Cardiac muscle cell (in vitro differentiated cells and primary cell): ENCODE results near the gene LRRC8C. TPM values are rescaled to one million over a fixed set of nuclear protein-coding genes. Genes with fewer than 3 reads are reported as not detected.
A peak's percentile ranks its signal among the peaks of the same experiment; 100 is the strongest.

Source experiments
- DNase-seq, 2 donors: peaks; one replicate each; pipeline versions ENCODE4 v3.0.0 to v3.0.0-alpha.2; 2010 to 2017; ENCODE audit warnings: low read depth in 1 of 2, low spot score in 1 of 2
- H3K27ac ChIP-seq: fragments of 200-600 bp; sonication (generic); 2 replicates; pipeline ENCODE4 v1.5.1; 2016
- H3K27me3 ChIP-seq: fragments of 200-600 bp; sonication (generic); 2 replicates; pipeline ENCODE4 v1.6.0; 2016; ENCODE audit warnings: control low read depth
- H3K36me3 ChIP-seq: fragments of 200-600 bp; sonication (generic); 2 replicates; pipeline ENCODE4 v1.5.1; 2016; ENCODE audit warnings: control low read depth
- H3K4me1 ChIP-seq: fragments of 200-600 bp; sonication (generic); 2 replicates; pipeline ENCODE4 v1.8.1; 2017; ENCODE audit warnings: low read depth, mild to moderate bottlenecking, mixed run types
- H3K4me3 ChIP-seq: fragments of 200-600 bp; sonication (generic); 2 replicates; pipeline ENCODE4 v1.5.1; 2016; ENCODE audit warnings: mild to moderate bottlenecking
- H3K9me3 ChIP-seq: fragments of 200-600 bp; sonication (generic); 2 replicates; pipeline ENCODE4 v1.5.1; 2017; ENCODE audit warnings: low read depth, mild to moderate bottlenecking, control low read depth
- polyA plus RNA-seq: library from polyadenylated mRNA; unstranded; fragments of >200 nt; fragmentation: Nextera tagmentation; extraction: Ambion mirVana; gene quantifications from 2 replicates; pipeline ENCODE4 v1.2.1, GENCODE V29; 2016
- total RNA-seq: library from RNA; depleted of rRNA; stranded (reverse); fragments of >200 nt; gene quantifications from 2 replicates; pipeline ENCODE4 v1.2.3, GENCODE V29; 2016
- TF ChIP-seq, protein P1 (sequence below): IDR thresholded peaks from 2 replicates; pipeline ENCODE4 v1.5.1; 2012; ENCODE audit warnings: low read depth, mild to moderate bottlenecking, low read length

The LRRC8C gene
- total and polyA plus RNA-seq, 2 experiments from 2014 or later: 2.3 to 4.3 TPM

DNA sequence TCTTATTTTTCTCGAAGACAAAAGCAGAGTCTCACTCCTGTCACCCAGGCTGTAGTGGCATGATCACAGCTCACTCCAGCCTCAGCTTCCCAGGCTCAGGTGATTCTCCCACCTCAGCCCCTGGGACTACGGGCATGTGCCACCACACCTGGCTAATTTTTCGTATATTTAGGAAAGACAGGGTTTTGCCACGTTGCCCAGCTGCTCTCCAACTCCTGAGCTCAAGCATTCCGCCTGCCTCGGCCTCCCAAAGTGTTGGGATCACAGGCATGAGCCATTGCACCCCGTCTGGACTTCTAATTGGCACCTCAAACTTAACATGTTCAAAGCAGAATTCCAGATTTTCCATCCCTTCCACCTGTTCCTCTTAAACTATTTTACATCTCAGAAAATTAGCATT is 19.0 kb upstream of the LRRC8C start:
- DNase-seq: no peak
- H3K4me1 ChIP-seq: no peaks in the 10 kb centered on the region

DNA sequence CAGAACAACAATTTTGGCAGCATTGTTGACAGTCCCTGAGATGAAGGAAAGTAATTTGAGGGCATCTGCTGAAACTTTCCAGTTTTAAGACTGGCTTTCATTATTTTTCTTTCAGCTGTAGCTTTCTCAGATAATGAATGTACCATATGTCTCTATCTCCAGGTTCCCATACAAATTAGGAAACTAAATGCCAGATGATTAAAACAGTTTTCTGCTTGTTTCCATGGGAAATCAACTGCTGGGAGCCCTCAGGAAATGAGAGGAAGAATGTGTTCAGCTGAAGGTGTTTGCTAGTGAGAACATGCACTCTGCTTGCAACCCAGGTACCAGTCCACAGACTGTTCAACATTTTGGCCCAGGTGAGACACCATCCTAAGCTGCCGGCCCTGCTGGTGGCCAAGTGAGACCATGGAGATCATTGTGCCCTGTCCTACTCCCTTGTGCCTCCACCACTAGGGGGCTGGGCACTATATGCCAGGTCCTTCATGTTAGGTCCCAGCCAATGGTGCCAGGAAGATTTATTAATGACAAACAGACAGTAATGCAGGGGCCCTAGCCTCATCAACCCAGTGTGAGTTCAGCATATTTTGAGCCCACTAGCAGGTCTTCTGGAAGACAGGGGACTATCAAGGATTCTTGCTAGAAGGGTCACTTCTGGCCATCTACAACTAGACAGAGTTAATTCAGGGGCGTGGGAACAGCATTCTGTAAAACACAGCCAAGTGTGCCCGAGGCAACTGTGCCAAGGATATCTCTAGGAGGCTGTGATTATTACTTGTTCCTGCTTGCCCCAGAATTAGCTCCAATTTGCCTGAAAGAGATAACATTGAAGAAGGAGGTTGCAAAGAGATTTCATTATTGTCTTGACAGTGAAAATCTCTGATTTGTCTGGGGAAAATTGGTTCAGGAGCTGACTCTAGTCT is 17.0 kb upstream of the LRRC8C start:
- no peak overlapping the region for H3K4me3 ChIP-seq
- H3K36me3 ChIP-seq: no peaks in the 10 kb centered on the region
- H3K4me1 ChIP-seq: no peaks in the 10 kb centered on the region
- no peak for DNase-seq
- no peaks in the 10 kb centered on the region for H3K9me3 ChIP-seq
- TF ChIP-seq, protein P1, sequence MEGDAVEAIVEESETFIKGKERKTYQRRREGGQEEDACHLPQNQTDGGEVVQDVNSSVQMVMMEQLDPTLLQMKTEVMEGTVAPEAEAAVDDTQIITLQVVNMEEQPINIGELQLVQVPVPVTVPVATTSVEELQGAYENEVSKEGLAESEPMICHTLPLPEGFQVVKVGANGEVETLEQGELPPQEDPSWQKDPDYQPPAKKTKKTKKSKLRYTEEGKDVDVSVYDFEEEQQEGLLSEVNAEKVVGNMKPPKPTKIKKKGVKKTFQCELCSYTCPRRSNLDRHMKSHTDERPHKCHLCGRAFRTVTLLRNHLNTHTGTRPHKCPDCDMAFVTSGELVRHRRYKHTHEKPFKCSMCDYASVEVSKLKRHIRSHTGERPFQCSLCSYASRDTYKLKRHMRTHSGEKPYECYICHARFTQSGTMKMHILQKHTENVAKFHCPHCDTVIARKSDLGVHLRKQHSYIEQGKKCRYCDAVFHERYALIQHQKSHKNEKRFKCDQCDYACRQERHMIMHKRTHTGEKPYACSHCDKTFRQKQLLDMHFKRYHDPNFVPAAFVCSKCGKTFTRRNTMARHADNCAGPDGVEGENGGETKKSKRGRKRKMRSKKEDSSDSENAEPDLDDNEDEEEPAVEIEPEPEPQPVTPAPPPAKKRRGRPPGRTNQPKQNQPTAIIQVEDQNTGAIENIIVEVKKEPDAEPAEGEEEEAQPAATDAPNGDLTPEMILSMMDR: peak; percentile 29
- H3K27ac ChIP-seq: no peak overlapping the region
- H3K27me3 ChIP-seq: no peaks in the 10 kb centered on the region

More for the DNA sequence above, 19.0 kb upstream of the LRRC8C start:
- H3K4me3 ChIP-seq: no peak overlapping the region
- H3K27me3 ChIP-seq: no peaks in the 10 kb centered on the region
- H3K36me3 ChIP-seq: no peaks in the 10 kb centered on the region
- H3K27ac ChIP-seq: no peak overlapping the region
- TF ChIP-seq, protein P1: no peak
- H3K9me3 ChIP-seq: no peaks in the 10 kb centered on the region

DNA sequence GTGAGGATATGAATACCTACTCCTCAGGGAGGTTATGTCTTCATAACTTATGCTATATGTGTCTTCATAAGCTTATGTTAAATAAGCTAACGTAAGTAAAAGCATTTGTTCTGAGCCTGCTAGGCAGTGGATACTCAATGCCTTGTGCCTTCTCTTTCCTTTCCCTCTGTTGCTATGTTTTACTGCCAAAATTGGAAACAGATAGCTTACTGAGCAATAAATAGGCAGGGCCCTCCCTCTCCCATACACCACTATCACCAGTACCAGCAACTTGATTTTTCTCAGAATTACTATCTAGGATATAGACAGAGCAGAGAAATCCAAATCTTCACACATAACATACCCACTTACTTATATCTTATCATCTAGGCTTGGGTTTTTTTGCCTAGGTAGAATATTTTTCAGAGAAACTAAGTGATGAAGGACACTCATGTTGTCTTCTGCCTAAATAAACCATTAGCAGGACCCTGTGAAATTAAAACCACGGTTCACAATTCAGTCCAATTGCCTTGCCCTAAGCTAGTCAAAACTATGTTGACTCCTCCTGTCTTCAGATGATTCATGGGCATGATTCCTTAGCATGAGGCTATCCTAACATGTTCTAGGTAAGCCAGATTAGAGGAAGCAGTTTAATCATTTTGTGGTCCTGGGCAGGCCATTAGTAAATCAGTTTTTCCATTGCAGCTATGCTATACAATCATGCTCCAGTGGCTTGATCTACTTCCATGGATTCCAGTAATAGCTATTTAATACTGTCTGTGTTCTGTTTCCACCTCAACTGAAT is 15.9 kb upstream of the LRRC8C start:
- Histone ChIP-seq H3K9me3 (no peaks in the 10 kb centered on the region), H3K4me1 (no peaks in the 10 kb centered on the region), H3K4me3 (no peak overlapping the region), H3K36me3 (no peaks in the 10 kb centered on the region), H3K27ac (no peak overlapping the region), H3K27me3 (no peaks in the 10 kb centered on the region)
- TF ChIP-seq, protein P1: no peak
- DNase-seq: no peak

DNA sequence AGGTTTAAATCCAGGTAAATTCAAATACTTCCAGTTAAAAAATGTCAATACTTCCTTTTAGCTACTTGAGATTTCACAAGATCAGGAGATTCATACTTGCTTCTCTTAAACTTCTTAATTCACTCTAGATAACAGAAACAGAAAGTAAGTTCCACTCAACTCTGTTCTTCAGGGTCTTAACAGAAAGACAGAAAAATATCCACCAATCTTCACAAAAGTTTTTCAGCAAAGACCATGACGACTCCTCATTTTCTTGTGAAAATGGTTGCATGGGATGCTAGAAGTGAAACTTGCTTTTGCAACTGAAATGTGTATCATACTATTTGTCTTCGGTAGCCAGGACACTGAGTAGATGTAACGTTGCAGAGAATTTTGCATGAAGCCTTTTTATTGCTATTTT is 12.3 kb upstream of the LRRC8C start:
- Histone ChIP-seq H3K4me1 (no peaks in the 10 kb centered on the region), H3K27me3 (no peaks in the 10 kb centered on the region)
- TF ChIP-seq, protein P1: no peak

DNA sequence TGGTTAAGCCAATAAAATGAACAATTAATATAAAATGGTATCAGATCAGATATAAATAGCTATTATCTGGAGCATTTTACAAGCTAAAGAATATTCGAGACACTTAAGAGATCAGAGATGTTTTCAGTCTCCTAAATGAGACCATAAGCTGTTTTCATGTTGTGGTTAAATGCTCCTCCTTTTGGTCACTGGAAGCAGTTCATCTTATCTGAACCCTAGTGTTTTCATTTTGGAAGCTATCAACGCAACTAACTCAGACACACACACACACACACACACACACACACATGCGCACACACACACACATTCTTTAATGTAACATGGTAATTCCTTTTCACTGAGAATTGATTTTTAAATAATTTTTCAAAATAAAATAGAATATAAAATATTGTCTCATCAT is 10.0 kb upstream of the LRRC8C start:
- Histone ChIP-seq H3K4me1 (no peaks in the 10 kb centered on the region), H3K4me3 (no peak overlapping the region), H3K36me3 (no peaks in the 10 kb centered on the region), H3K9me3 (no peaks in the 10 kb centered on the region), H3K27me3 (no peaks in the 10 kb centered on the region), H3K27ac (no peak overlapping the region)
- TF ChIP-seq, protein P1: peak; percentile 37
- peak in 1 of 2 donors; percentile 69 for DNase-seq

More for the DNA sequence above, 12.3 kb upstream of the LRRC8C start:
- no peaks in the 10 kb centered on the region for H3K36me3 ChIP-seq
- H3K4me3 ChIP-seq: no peak overlapping the region
- H3K27ac ChIP-seq: no peak overlapping the region
- H3K9me3 ChIP-seq: no peaks in the 10 kb centered on the region
- no peak for DNase-seq
